ENCODE results near the gene GAK.

DNA sequence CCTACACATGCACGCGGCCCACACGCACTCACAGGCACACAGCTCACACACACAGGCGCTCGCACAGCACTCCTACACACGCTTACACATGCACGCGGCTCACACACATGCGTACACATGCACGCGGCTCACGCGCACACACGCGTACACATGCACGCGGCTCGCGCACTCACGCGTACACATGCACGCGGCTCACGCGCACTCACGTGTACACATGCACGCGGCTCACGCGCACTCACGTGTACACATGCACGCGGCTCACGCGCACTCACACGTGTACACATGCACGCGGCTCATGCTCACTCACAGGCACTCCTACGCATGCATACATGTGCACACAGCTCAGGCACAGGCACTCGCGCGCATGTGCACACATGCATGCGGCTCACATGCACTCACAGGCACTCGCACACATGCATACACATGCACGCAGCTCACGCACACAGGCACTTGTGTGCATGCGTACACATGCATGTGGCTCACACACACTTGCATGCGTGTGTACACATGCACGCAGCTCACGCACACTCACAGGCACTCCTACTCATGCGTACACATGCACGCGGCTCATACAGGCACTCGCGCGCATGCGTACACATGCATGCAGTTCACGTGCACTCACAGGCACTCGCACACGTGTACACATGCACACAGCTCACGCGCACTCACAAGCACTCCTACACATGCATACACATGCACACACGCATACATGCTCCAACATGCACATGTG lies 44.9 kb downstream of the GAK start:
- TF ChIP-seq, protein P1, sequence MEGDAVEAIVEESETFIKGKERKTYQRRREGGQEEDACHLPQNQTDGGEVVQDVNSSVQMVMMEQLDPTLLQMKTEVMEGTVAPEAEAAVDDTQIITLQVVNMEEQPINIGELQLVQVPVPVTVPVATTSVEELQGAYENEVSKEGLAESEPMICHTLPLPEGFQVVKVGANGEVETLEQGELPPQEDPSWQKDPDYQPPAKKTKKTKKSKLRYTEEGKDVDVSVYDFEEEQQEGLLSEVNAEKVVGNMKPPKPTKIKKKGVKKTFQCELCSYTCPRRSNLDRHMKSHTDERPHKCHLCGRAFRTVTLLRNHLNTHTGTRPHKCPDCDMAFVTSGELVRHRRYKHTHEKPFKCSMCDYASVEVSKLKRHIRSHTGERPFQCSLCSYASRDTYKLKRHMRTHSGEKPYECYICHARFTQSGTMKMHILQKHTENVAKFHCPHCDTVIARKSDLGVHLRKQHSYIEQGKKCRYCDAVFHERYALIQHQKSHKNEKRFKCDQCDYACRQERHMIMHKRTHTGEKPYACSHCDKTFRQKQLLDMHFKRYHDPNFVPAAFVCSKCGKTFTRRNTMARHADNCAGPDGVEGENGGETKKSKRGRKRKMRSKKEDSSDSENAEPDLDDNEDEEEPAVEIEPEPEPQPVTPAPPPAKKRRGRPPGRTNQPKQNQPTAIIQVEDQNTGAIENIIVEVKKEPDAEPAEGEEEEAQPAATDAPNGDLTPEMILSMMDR (IDR thresholded peaks at IDR 0.05; ENCODE audit: low read depth, low read length), result no peak
- no peak for TF ChIP-seq POLR2A (IDR thresholded peaks at IDR 0.05; ENCODE audit: extremely low read depth, insufficient read length)

Data from NB4 (cell line).